Liver (tissue), 9 donors: ENCODE results near the gene PSMD7. TPM values are rescaled to one million over a fixed set of nuclear protein-coding genes. Genes with fewer than 3 reads are reported as not detected.

ENCODE experiments used
- DNase-seq: peaks from one replicate; pipeline ENCODE4 v3.0.0-alpha.2; 2017; ENCODE audit warnings: low spot score
- H3K27ac ChIP-seq, 2 donors: one replicate each; pipeline ENCODE4 v1.7.0; 2013; ENCODE audit warnings: inconsistent platforms in 2 of 2, low read length in 2 of 2, control low read depth in 1 of 2, low read depth in 1 of 2, mild to moderate bottlenecking in 1 of 2
- H3K27me3 ChIP-seq, 4 donors: one replicate each; pipeline versions ENCODE4 v1.6.1 to v1.7.0; 2013; ENCODE audit warnings: low read length in 3 of 4, inconsistent platforms in 1 of 4, mild to moderate bottlenecking in 1 of 4, moderate library complexity in 1 of 4; ENCODE audit not compliant: control insufficient read depth in 4 of 4, insufficient read depth in 4 of 4
- H3K36me3 ChIP-seq, 4 donors: one replicate each; pipeline versions ENCODE4 v1.6.1 to v1.7.0; 2013; ENCODE audit warnings: low read length in 3 of 4, mild to moderate bottlenecking in 3 of 4, low read depth in 1 of 4, moderate library complexity in 1 of 4; ENCODE audit not compliant: control insufficient read depth in 4 of 4, insufficient read depth in 3 of 4
- H3K4me1 ChIP-seq, 4 donors: one replicate each; pipeline versions ENCODE4 v1.6.1 to v1.7.0; 2013; ENCODE audit warnings: low read length in 3 of 4, mild to moderate bottlenecking in 3 of 4, moderate library complexity in 1 of 4; ENCODE audit not compliant: control insufficient read depth in 4 of 4, insufficient read depth in 4 of 4
- H3K4me3 ChIP-seq, 3 donors: one replicate each; pipeline versions ENCODE4 v1.6.1 to v1.7.0; 2013; ENCODE audit warnings: low read length in 3 of 3, control low read depth in 1 of 3, low read depth in 1 of 3, mild to moderate bottlenecking in 1 of 3
- H3K9ac ChIP-seq, 2 donors: one replicate each; pipeline ENCODE4 v1.7.0; 2013; ENCODE audit warnings: low read length in 2 of 2, mild to moderate bottlenecking in 2 of 2, moderate library complexity in 2 of 2, control low read depth in 1 of 2, low read depth in 1 of 2
- H3K9me3 ChIP-seq, 4 donors: one replicate each; pipeline versions ENCODE4 v1.6.1 to v1.7.0; 2013; ENCODE audit warnings: low read length in 3 of 4; ENCODE audit not compliant: control insufficient read depth in 4 of 4
- ATF3 ChIP-seq: IDR thresholded peaks from 2 replicates; pipeline ENCODE4 v1.6.1; 2016; ENCODE audit warnings: antibody characterized with exemption
- CTCF ChIP-seq: fragments of 150-350 bp; IDR thresholded peaks from 2 replicates; pipeline ENCODE4 v1.5.1; 2017; ENCODE audit warnings: improper control_type of control experiment, low read depth, low read length; ENCODE audit not compliant: missing input control
- EGR1 ChIP-seq, 2 donors: IDR thresholded peaks; 2 replicates each; pipeline ENCODE4 v1.6.1; 2016 to 2018; ENCODE audit warnings: antibody characterized with exemption in 2 of 2, low read depth in 2 of 2
- FOXA1 ChIP-seq: IDR thresholded peaks from 2 replicates; pipeline ENCODE4 v1.6.1; 2016; ENCODE audit warnings: antibody characterized with exemption
- FOXA2 ChIP-seq: IDR thresholded peaks from 2 replicates; pipeline ENCODE4 v1.6.1; 2016; ENCODE audit warnings: antibody characterized with exemption
- GABPA ChIP-seq, 2 donors: IDR thresholded peaks in 1 of 2; conservative IDR thresholded peaks in 1 of 2; 2 replicates each; pipeline ENCODE4 v1.6.1; 2016; ENCODE audit warnings: antibody characterized with exemption in 2 of 2, mild to moderate bottlenecking in 1 of 2, moderate library complexity in 1 of 2
- HNF4A ChIP-seq, 2 donors: conservative IDR thresholded peaks; 2 replicates each; pipeline ENCODE4 v1.6.1; 2016; ENCODE audit warnings: antibody characterized with exemption in 2 of 2, mild to moderate bottlenecking in 2 of 2
- HNF4G ChIP-seq: IDR thresholded peaks from 2 replicates; pipeline ENCODE4 v1.6.1; 2016; ENCODE audit warnings: antibody characterized with exemption
- JUND ChIP-seq, 2 donors: IDR thresholded peaks; 2 replicates each; pipeline ENCODE4 v1.6.1; 2016; ENCODE audit warnings: antibody characterized with exemption in 2 of 2
- MAX ChIP-seq: IDR thresholded peaks from 2 replicates; pipeline ENCODE4 v1.6.1; 2016; ENCODE audit warnings: antibody characterized with exemption
- NR2F2 ChIP-seq: IDR thresholded peaks from 2 replicates; pipeline ENCODE4 v1.6.1; 2016; ENCODE audit warnings: antibody characterized with exemption
- RAD21 ChIP-seq, 2 donors: IDR thresholded peaks; 2 replicates each; pipeline ENCODE4 v1.6.1; 2016; ENCODE audit warnings: antibody characterized with exemption in 2 of 2, mild to moderate bottlenecking in 2 of 2
- REST ChIP-seq: IDR thresholded peaks from 2 replicates; pipeline ENCODE4 v1.6.1; 2016; ENCODE audit warnings: antibody characterized with exemption, mild to moderate bottlenecking
- RXRA ChIP-seq, 2 donors: IDR thresholded peaks; 2 replicates each; pipeline ENCODE4 v1.6.1; 2017 to 2018; ENCODE audit warnings: antibody characterized with exemption in 2 of 2, mild to moderate bottlenecking in 1 of 2
- SP1 ChIP-seq: IDR thresholded peaks from 2 replicates; pipeline ENCODE4 v1.6.1; 2018; ENCODE audit warnings: antibody characterized with exemption, mild to moderate bottlenecking
- TAF1 ChIP-seq: conservative IDR thresholded peaks from 2 replicates; pipeline ENCODE4 v1.6.1; 2016; ENCODE audit warnings: antibody characterized with exemption, mild to moderate bottlenecking
- YY1 ChIP-seq: IDR thresholded peaks from 2 replicates; pipeline ENCODE4 v1.6.1; 2016; ENCODE audit warnings: antibody characterized with exemption, mild to moderate bottlenecking
- ZBTB33 ChIP-seq: IDR thresholded peaks from 2 replicates; pipeline ENCODE4 v1.6.1; 2016; ENCODE audit warnings: antibody characterized with exemption
- WGBS: extraction: QIAGEN DNeasy Blood & Tissue Kit; methylation state at CpG from one replicate; pipeline ENCODE4 v1.1.7; 2013; 5-methylcytosine and 5-hydroxymethylcytosine counted together
- polyA plus RNA-seq, 2 donors: library from polyadenylated mRNA; stranded (reverse) in 1 of 2; unstranded in 1 of 2; fragments of 200-250 nt in 1 of 2; fragments of >200 nt in 1 of 2; fragmentation: Nextera tagmentation in 1 of 2; extraction: Ambion mirVana in 1 of 2; gene quantifications; one replicate each; pipeline versions ENCODE4 v1.2.1 to v1.2.3, GENCODE V29; 2013 to 2015
- total RNA-seq, 2 donors: library from RNA; depleted of rRNA; stranded (reverse); fragments of >200 nt; gene quantifications; one replicate each; pipeline ENCODE4 v1.2.3, GENCODE V29; 2014
- donor health status: healthy.
- donor health status: healthy.
- donor health status: healthy.
- donor health status: healthy.
- donor health status: healthy.

Gene PSMD7
- total and polyA plus RNA-seq, 4 donors = 33.7 to 84.9 (median 60.9) TPM

- Histone ChIP-seq H3K36me3 (no peaks in the 10 kb centered on the region), H3K9ac (no peak overlapping the region), H3K4me3 (no peak overlapping the region), H3K9me3 (no peaks in the 10 kb centered on the region), H3K27me3 (no peaks in the 10 kb centered on the region), H3K27ac (no peak overlapping the region), H3K4me1 (no peaks in the 10 kb centered on the region)
- 74% methylated on average over 7 of the region's 7 CpGs for WGBS
- no peak for TF ChIP-seq JUND (IDR thresholded peaks at IDR 0.05)
- no peak for DNase-seq
Observed at GRCh38 chr16:74257061-74257460, 39.6 kb upstream of the PSMD7 start.

- 81% methylated on average over 5 of the region's 5 CpGs for WGBS
- Histone ChIP-seq H3K36me3 (no peaks in the 10 kb centered on the region), H3K27ac (no peak overlapping the region), H3K9me3 (no peaks in the 10 kb centered on the region), H3K4me3 (no peak overlapping the region), H3K9ac (no peak overlapping the region), H3K4me1 (no peaks in the 10 kb centered on the region), H3K27me3 (no peaks in the 10 kb centered on the region)
- DNase-seq = no peak
- no peak for TF ChIP-seq NR2F2
- no peak for TF ChIP-seq TAF1
- no peak for TF ChIP-seq SP1
- no peak for TF ChIP-seq REST
- TF ChIP-seq GABPA (IDR thresholded peaks at IDR 0.05 in 1 of 2, conservative IDR thresholded peaks at IDR 0.05 in 1 of 2) = no peak
- no peak for TF ChIP-seq CTCF
- TF ChIP-seq MAX = no peak
- no peak for TF ChIP-seq RAD21 (IDR thresholded peaks at IDR 0.05)
- no peak for TF ChIP-seq YY1
- no peak for TF ChIP-seq HNF4G
- TF ChIP-seq HNF4A (conservative IDR thresholded peaks at IDR 0.05) = no peak
- no peak for TF ChIP-seq EGR1 (IDR thresholded peaks at IDR 0.05; ENCODE audit: low read depth in 2 of 2)
- TF ChIP-seq RXRA (IDR thresholded peaks at IDR 0.05) = no peak
- TF ChIP-seq FOXA2 = no peak
- no peak for TF ChIP-seq JUND (IDR thresholded peaks at IDR 0.05)
- no peak for TF ChIP-seq FOXA1
- TF ChIP-seq ZBTB33 = no peak
- no peak for TF ChIP-seq ATF3
Observed at GRCh38 chr16:74261068-74261467, 35.5 kb upstream of the PSMD7 start.
